ENCODE data around the gene FAM107B. TPM values are rescaled to one million over a fixed set of nuclear protein-coding genes. Genes with fewer than 3 reads are reported as not detected.

FAM107B gene
- total RNA-seq, 1 experiment from 2014 or later = 144 TPM

- BruUV-seq (replicated peaks) = TSS peak; percentile 42
- Histone ChIP-seq H3K4me3 (peak overlapping the region; percentile 98), H3K36me3 (ENCODE audit: low read depth) (peaks cover 22% of the 10 kb centered on the region), H3K9me3 (ENCODE audit: insufficient read depth, low read depth) (no peaks in the 10 kb centered on the region), H3K79me2 (ENCODE audit: low read depth) (peaks cover 57% of the 10 kb centered on the region), H4K20me1 (ENCODE audit: insufficient read depth) (peaks cover 34% of the 10 kb centered on the region), H2AFZ (no peak overlapping the region), H3K27me3 (ENCODE audit: insufficient read depth, low read depth) (no peaks in the 10 kb centered on the region), H3K4me1 (replicated peaks; ENCODE audit: insufficient read depth) (peaks cover 36% of the 10 kb centered on the region), H3F3A (ENCODE audit: insufficient read depth, low read depth) (peaks cover 30% of the 10 kb centered on the region), H3K4me2 (peak overlapping the region; percentile 86), H3K27ac (peak overlapping the region; percentile 81), H3K9me2 (ENCODE audit: insufficient read depth) (no peaks in the 10 kb centered on the region)
- DNase-seq = no peak
- POLR2A ChIA-PET (ENCODE audit: unreplicated experiment) = no interaction called here
- TF ChIP-seq EZH2 (IDR thresholded peaks at IDR 0.05; ENCODE audit: low read depth) = no peak
- no peak for TF ChIP-seq CTCF (conservative IDR thresholded peaks at IDR 0.05)
- CTCF ChIA-PET = interaction anchor here (0.6 kb wide), 1 partner anchor 95 kb away, joined by 3 read pairs; no protein-coding TSS in a partner anchor
- intact Hi-C loops (cut with micrococcal nuclease; ENCODE audit: unreplicated experiment) = loop anchor here (1.0 to 2.0 kb wide), 3 partner anchors 25 to 236 kb away; partner anchors contain the start of genes CDNF, HSPA14 and MSANTD7
Observed at GRCh38 chr10:14602807-14603533, 171.7 kb downstream of the FAM107B start.

- intact Hi-C loops (cut with micrococcal nuclease; ENCODE audit: unreplicated experiment) = loop anchor here (1.0 to 2.0 kb wide), 3 partner anchors 24 to 237 kb away; partner anchors contain the start of genes CDNF, HSPA14 and MSANTD7
- CTCF ChIA-PET = interaction anchor here (0.6 kb wide), 1 partner anchor 94 kb away, joined by 3 read pairs; no protein-coding TSS in a partner anchor
- no TSS peak for BruUV-seq (replicated peaks)
Observed at GRCh38 chr10:14601872-14602725, 172.6 kb downstream of the FAM107B start.

More at GRCh38 chr10:14601872-14602725, 172.6 kb downstream of the FAM107B start:
- Histone ChIP-seq H3K4me3 (peak overlapping the region; percentile 98), H3K79me2 (ENCODE audit: low read depth) (peaks cover 66% of the 10 kb centered on the region), H3K27ac (peak overlapping the region; percentile 81), H3K9me3 (ENCODE audit: insufficient read depth, low read depth) (no peaks in the 10 kb centered on the region), H3K27me3 (ENCODE audit: insufficient read depth, low read depth) (no peaks in the 10 kb centered on the region), H3K4me2 (peak overlapping the region; percentile 86), H2AFZ (no peak overlapping the region), H3K9me2 (ENCODE audit: insufficient read depth) (no peaks in the 10 kb centered on the region), H3F3A (ENCODE audit: insufficient read depth, low read depth) (peaks cover 30% of the 10 kb centered on the region), H3K4me1 (replicated peaks; ENCODE audit: insufficient read depth) (peaks cover 43% of the 10 kb centered on the region), H3K36me3 (ENCODE audit: low read depth) (peaks cover 25% of the 10 kb centered on the region), H4K20me1 (ENCODE audit: insufficient read depth) (peaks cover 42% of the 10 kb centered on the region)
- TF ChIP-seq EZH2 (IDR thresholded peaks at IDR 0.05; ENCODE audit: low read depth) (no peak), CTCF (conservative IDR thresholded peaks at IDR 0.05) (no peak)
- POLR2A ChIA-PET (ENCODE audit: unreplicated experiment) = interaction anchor here (0.7 kb wide), 2 partner anchors 47 to 65 kb away, joined by 5 read pairs; no protein-coding TSS in a partner anchor
- DNase-seq = peak; percentile 77 to 92

Measured in PC-9 (cell line).